HEK293T (cell line): ENCODE data around the gene VMP1.

Experiments
- CTCF ChIA-PET: fragments of 350-600 bp; formaldehyde crosslinking; extraction: SDS; loops from one replicate; lab custom pipeline; 2021; ENCODE audit warnings: antibody characterized with exemption, inconsistent platforms; lab: Yijun Ruan, JAX
- POLR2A ChIA-PET: fragments of 350-600 bp; formaldehyde crosslinking; extraction: SDS; loops from one replicate; lab custom pipeline; 2020; ENCODE audit warnings: antibody characterized with exemption, inconsistent platforms; lab: Yijun Ruan, JAX
- DNase-seq: peaks from one replicate; pipeline ENCODE4 v3.0.0; 2012; ENCODE audit warnings: mixed read lengths; ENCODE audit errors: extremely low spot score
- ARNT ChIP-seq: fragments of 450-650 bp; IDR thresholded peaks from 2 replicates; pipeline ENCODE4 v1.6.1; 2017; ENCODE audit warnings: mild to moderate bottlenecking
- BHLHE40 ChIP-seq: fragments of 450-650 bp; IDR thresholded peaks from 2 replicates; pipeline ENCODE4 v1.6.1; 2016; ENCODE audit warnings: mild to moderate bottlenecking, moderate library complexity, borderline replicate concordance
- CTBP1 ChIP-seq: fragments of 450-650 bp; IDR thresholded peaks from 2 replicates; pipeline ENCODE4 v1.6.1; 2016; ENCODE audit warnings: borderline replicate concordance
- ELF4 ChIP-seq: fragments of 450-650 bp; IDR thresholded peaks from 2 replicates; pipeline ENCODE4 v1.6.1; 2017; ENCODE audit warnings: antibody characterized with exemption
- FOXA1 ChIP-seq: fragments of 450-650 bp; IDR thresholded peaks from 2 replicates; pipeline ENCODE4 v1.6.1; 2016; ENCODE audit warnings: mild to moderate bottlenecking
- FOXK2 ChIP-seq: fragments of 450-650 bp; IDR thresholded peaks from 2 replicates; pipeline ENCODE4 v1.6.1; 2016; ENCODE audit warnings: mild to moderate bottlenecking
- FOXM1 ChIP-seq: fragments of 450-650 bp; IDR thresholded peaks from 2 replicates; pipeline ENCODE4 v1.6.1; 2017; ENCODE audit warnings: mild to moderate bottlenecking, borderline replicate concordance
- HDGF ChIP-seq: fragments of 450-650 bp; IDR thresholded peaks from 2 replicates; pipeline ENCODE4 v1.6.1; 2017; ENCODE audit warnings: antibody characterized with exemption, borderline replicate concordance
- L3MBTL2 ChIP-seq: fragments of 450-650 bp; conservative IDR thresholded peaks from 2 replicates; pipeline ENCODE4 v1.6.1; 2016; ENCODE audit warnings: mild to moderate bottlenecking
- LEF1 ChIP-seq: fragments of 450-650 bp; IDR thresholded peaks from 2 replicates; pipeline ENCODE4 v1.6.1; 2017; ENCODE audit warnings: mild to moderate bottlenecking, borderline replicate concordance
- NFRKB ChIP-seq: fragments of 450-650 bp; IDR thresholded peaks from 2 replicates; pipeline ENCODE4 v1.6.1; 2016; ENCODE audit warnings: mild to moderate bottlenecking, moderate library complexity
- SP1 ChIP-seq: fragments of 450-650 bp; IDR thresholded peaks from 2 replicates; pipeline ENCODE4 v1.6.1; 2017
- SUZ12 ChIP-seq: fragments of 450-650 bp; IDR thresholded peaks from 2 replicates; pipeline ENCODE4 v1.6.1; 2016; ENCODE audit warnings: mild to moderate bottlenecking
- TARDBP ChIP-seq: fragments of 450-650 bp; IDR thresholded peaks from 2 replicates; pipeline ENCODE4 v1.6.1; 2016
- ZNF384 ChIP-seq: fragments of 450-650 bp; IDR thresholded peaks from 2 replicates; pipeline ENCODE4 v1.6.1; 2016
- TF ChIP-seq, protein P1 (sequence below): fragments of 450-650 bp; IDR thresholded peaks from 2 replicates; pipeline ENCODE4 v1.6.1; 2016

VMP1 gene

DNA sequence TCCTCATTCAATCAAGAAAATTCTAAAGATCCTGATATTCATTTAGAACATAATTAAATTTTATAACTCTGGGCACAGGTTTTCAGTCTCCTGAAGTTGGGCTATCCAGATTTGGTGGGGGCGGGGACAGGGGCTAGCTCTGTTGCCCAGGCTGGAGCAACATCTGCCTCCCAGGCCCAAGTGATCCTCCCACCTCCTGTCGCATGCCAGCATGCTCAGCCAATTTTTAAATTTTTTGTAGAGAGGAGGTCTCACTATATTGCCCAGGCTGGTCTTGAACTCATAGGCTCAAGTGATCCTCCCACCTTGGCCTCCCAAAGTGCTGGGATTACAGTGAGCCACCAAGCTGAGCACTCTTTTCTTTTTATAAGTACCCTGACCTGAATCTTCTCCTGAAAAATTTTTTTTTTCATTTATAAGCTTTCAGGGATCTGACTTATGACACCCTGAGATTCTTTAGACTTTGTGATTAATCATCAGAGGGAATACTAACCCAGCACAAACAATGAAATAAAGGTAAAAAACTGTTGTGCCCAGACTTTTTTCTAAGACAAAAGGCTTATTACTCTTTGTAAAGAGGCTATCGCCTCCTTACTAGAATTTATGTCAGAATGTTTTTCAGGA, 122.7 kb downstream of the VMP1 start:
- DNase-seq, result no peak
- ChIA-PET POLR2A (interaction anchor here (1.5 kb wide), 1 partner anchor 44 kb away, joined by 7 read pairs; no protein-coding TSS in a partner anchor), CTCF (interaction anchor here (0.7 kb wide), 1 partner anchor 29 kb away, joined by 3 read pairs; no protein-coding TSS in a partner anchor)
- TF ChIP-seq, protein P1, sequence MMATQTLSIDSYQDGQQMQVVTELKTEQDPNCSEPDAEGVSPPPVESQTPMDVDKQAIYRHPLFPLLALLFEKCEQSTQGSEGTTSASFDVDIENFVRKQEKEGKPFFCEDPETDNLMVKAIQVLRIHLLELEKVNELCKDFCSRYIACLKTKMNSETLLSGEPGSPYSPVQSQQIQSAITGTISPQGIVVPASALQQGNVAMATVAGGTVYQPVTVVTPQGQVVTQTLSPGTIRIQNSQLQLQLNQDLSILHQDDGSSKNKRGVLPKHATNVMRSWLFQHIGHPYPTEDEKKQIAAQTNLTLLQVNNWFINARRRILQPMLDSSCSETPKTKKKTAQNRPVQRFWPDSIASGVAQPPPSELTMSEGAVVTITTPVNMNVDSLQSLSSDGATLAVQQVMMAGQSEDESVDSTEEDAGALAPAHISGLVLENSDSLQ, result no peak
- TF ChIP-seq BHLHE40 (no peak), SUZ12 (no peak), L3MBTL2 (no peak), LEF1 (no peak), CTBP1 (no peak), NFRKB (no peak), SP1 (no peak), FOXA1 (no peak), FOXK2 (no peak), ZNF384 (no peak), ARNT (no peak), ELF4 (no peak), HDGF (no peak), TARDBP (no peak), FOXM1 (no peak)

GRCh38 chr17:59830846-59831486, 123.5 kb downstream of the VMP1 start:
- TF ChIP-seq CTBP1 (no peak), TARDBP (no peak), FOXM1 (no peak), BHLHE40 (no peak), NFRKB (no peak), ELF4 (no peak), L3MBTL2 (no peak), ZNF384 (no peak), FOXA1 (no peak), ARNT (no peak), SUZ12 (no peak), LEF1 (no peak), FOXK2 (no peak)
- TF ChIP-seq, protein P1, result no peak
- ChIA-PET CTCF (no interaction called here), POLR2A (interaction anchor here (1.0 kb wide), 1 partner anchor 26 kb away, joined by 3 read pairs; no protein-coding TSS in a partner anchor)
- no peak for DNase-seq

DNA sequence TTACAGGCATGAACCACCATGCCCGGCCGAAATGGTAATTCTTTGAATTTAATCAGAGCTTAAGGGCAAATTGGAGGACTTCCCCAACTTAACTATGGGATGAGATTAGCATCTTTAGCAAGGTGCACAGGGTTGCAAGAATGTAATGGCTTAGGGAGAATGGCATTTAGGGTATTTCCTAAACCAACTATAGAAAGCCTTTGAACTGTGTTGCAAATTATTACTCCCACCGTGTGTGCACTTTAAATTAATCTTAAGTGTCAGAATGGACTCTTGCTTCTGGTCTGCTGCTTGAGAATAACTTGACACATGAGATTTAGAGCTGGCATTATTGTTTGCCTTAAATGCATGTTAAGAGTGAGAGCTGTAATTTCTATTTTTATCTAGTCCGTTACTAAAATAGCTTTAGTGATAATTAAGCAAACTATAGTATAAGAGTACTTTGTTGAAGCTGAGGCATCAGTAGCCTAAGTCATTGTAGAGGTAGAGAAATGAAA, 125.5 kb downstream of the VMP1 start:
- ChIA-PET POLR2A (interaction anchor here (1.0 kb wide), 1 partner anchor 48 kb away, joined by 4 read pairs; no protein-coding TSS in a partner anchor), CTCF (interaction anchor here (0.6 to 1.5 kb wide), 2 partner anchors 11 to 79 kb away, joined by 5 to 9 read pairs; no protein-coding TSS in a partner anchor)
- DNase-seq, result no peak
- TF ChIP-seq, protein P1, result no peak
- no peak for TF ChIP-seq TARDBP
- TF ChIP-seq SUZ12, result no peak
- no peak for TF ChIP-seq NFRKB
- no peak for TF ChIP-seq LEF1
- TF ChIP-seq HDGF, result no peak
- no peak for TF ChIP-seq SP1
- TF ChIP-seq L3MBTL2, result no peak
- no peak for TF ChIP-seq ELF4
- no peak for TF ChIP-seq FOXA1

GRCh38 chr17:59837308-59838051, 130.0 kb downstream of the VMP1 start:
- ChIA-PET CTCF (interaction anchor here (0.6 to 1.1 kb wide), 3 partner anchors 9 to 32 kb away, joined by 3 to 4 read pairs (median 3); no protein-coding TSS in a partner anchor), POLR2A (interaction anchor here (0.7 to 1.1 kb wide), 3 partner anchors 8 to 82 kb away, joined by 3 read pairs; no protein-coding TSS in a partner anchor)
- TF ChIP-seq CTBP1, result no peak
- no peak for TF ChIP-seq TARDBP
- TF ChIP-seq HDGF, result no peak
- TF ChIP-seq ELF4, result no peak
- TF ChIP-seq, protein P1, result no peak
- DNase-seq, result peak; percentile 37
